ENCODE data around the gene VPS13C.

DNA sequence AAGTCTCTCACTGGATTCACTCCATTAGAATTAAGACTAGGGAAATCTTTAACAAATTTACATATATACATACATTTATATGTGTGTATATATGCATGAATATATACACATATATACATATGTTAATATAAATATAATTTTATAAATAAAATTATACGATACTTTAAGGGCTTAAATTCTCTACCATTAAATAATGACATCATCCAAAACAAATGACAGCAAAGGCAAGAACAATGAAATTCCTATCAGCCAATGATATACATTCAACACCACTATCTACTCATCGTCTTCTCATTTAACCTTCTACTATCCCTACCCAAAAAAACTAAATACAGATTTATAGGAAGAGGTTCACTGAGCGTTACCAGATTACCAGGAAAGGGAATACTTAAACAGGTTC, 152.0 kb downstream of the VPS13C start:
- TF ChIP-seq, protein P1, sequence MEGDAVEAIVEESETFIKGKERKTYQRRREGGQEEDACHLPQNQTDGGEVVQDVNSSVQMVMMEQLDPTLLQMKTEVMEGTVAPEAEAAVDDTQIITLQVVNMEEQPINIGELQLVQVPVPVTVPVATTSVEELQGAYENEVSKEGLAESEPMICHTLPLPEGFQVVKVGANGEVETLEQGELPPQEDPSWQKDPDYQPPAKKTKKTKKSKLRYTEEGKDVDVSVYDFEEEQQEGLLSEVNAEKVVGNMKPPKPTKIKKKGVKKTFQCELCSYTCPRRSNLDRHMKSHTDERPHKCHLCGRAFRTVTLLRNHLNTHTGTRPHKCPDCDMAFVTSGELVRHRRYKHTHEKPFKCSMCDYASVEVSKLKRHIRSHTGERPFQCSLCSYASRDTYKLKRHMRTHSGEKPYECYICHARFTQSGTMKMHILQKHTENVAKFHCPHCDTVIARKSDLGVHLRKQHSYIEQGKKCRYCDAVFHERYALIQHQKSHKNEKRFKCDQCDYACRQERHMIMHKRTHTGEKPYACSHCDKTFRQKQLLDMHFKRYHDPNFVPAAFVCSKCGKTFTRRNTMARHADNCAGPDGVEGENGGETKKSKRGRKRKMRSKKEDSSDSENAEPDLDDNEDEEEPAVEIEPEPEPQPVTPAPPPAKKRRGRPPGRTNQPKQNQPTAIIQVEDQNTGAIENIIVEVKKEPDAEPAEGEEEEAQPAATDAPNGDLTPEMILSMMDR (conservative IDR thresholded peaks at IDR 0.05) = no peak
- TF ChIP-seq EZH2 (IDR thresholded peaks at IDR 0.05; ENCODE audit: low read depth) = no peak
